PC-9 (cell line): Measurements from ENCODE around the gene ZFYVE26. TPM values are rescaled to one million over a fixed set of nuclear protein-coding genes. Genes with fewer than 3 reads are reported as not detected.
A peak's percentile ranks its signal among the peaks of the same experiment; 100 is the strongest.

ENCODE experiments used
- BruUV-seq: library from RNA; stranded (reverse); fragments of 400-500 nt; replicated peaks from 2 replicates; lab custom pipeline; 2021; lab: Mats Ljungman, UMichigan
- CTCF ChIA-PET: fragments of 300-600 bp; sonication (Branson Sonifier 250); formaldehyde crosslinking; loops from one replicate; lab custom pipeline; 2022; ENCODE audit warnings: antibody characterized with exemption; lab: Charles Lee
- POLR2A ChIA-PET: fragments of 300-600 bp; sonication (Branson Sonifier 250); formaldehyde crosslinking; loops from one replicate; lab custom pipeline; 2022; ENCODE audit warnings: antibody characterized with exemption; ENCODE audit not compliant: unreplicated experiment; lab: Charles Lee
- DNase-seq, 2 experiments: peaks; one replicate each; pipeline versions ENCODE4 v3.0.0 to v3.0.0-alpha.2; 2015 to 2022; ENCODE audit warnings: mixed read lengths in 1 of 2
- H2AFZ ChIP-seq: fragments of 200-600 bp; sonication (generic); 2 replicates; pipeline ENCODE4 v1.8.1; 2017; ENCODE audit warnings: antibody characterized with exemption
- H3F3A ChIP-seq: fragments of 200-600 bp; sonication (generic); 2 replicates; pipeline ENCODE4 v1.8.1; 2017; ENCODE audit warnings: antibody characterized with exemption, mild to moderate bottlenecking, low read depth; ENCODE audit not compliant: insufficient read depth
- H3K27ac ChIP-seq: fragments of 200-600 bp; sonication (generic); 2 replicates; pipeline ENCODE4 v1.6.1; 2016; ENCODE audit warnings: mixed run types
- H3K27me3 ChIP-seq: fragments of 200-600 bp; sonication (generic); 2 replicates; pipeline ENCODE4 v1.6.1; 2016; ENCODE audit warnings: low read depth, mixed run types; ENCODE audit not compliant: insufficient read depth
- H3K36me3 ChIP-seq: fragments of 200-600 bp; sonication (generic); 2 replicates; pipeline ENCODE4 v1.6.1; 2016; ENCODE audit warnings: low read depth, mixed run types
- H3K4me1 ChIP-seq: fragments of 200-600 bp; sonication (generic); replicated peaks from 2 replicates; pipeline ENCODE4 v1.6.1; 2016; ENCODE audit warnings: mixed run types; ENCODE audit not compliant: insufficient read depth
- H3K4me2 ChIP-seq: fragments of 200-600 bp; sonication (generic); 2 replicates; pipeline ENCODE4 v1.6.1; 2017; ENCODE audit warnings: mixed run types
- H3K4me3 ChIP-seq: fragments of 200-600 bp; sonication (generic); 2 replicates; pipeline ENCODE4 v1.6.1; 2016; ENCODE audit warnings: mixed run types
- H3K79me2 ChIP-seq: fragments of 200-600 bp; sonication (generic); 2 replicates; pipeline ENCODE4 v1.6.1; 2017; ENCODE audit warnings: low read depth, mixed run types
- H3K9me2 ChIP-seq: fragments of 200-600 bp; sonication (generic); 2 replicates; pipeline ENCODE4 v1.8.1; 2017; ENCODE audit warnings: mild to moderate bottlenecking; ENCODE audit not compliant: insufficient read depth
- H3K9me3 ChIP-seq: fragments of 200-600 bp; sonication (generic); 2 replicates; pipeline ENCODE4 v1.8.1; 2016; ENCODE audit warnings: low read depth; ENCODE audit not compliant: insufficient read depth
- H4K20me1 ChIP-seq: fragments of 200-600 bp; sonication (generic); 2 replicates; pipeline ENCODE4 v1.8.1; 2017; ENCODE audit not compliant: insufficient read depth
- CTCF ChIP-seq: fragments of 200-600 bp; sonication (generic); conservative IDR thresholded peaks from 2 replicates; pipeline ENCODE4 v1.6.1; 2017; ENCODE audit warnings: mixed run types, antibody characterized with exemption, mild to moderate bottlenecking, moderate library complexity
- EZH2 ChIP-seq: fragments of 200-600 bp; sonication (generic); IDR thresholded peaks from 2 replicates; pipeline ENCODE4 v1.8.0; 2017; ENCODE audit warnings: antibody characterized with exemption, low read depth
- intact Hi-C: fragments of 100-400 bp; cut with micrococcal nuclease; formaldehyde crosslinking; loops from one replicate; pipeline ENCODE4 v1.10.0; 2022; ENCODE audit not compliant: unreplicated experiment
- total RNA-seq: library from RNA; stranded (reverse); gene quantifications from 2 replicates; pipeline ENCODE4 v1.2.3, GENCODE V29; 2021

ZFYVE26 gene
- total RNA-seq, 1 experiment from 2014 or later = 19.2 TPM

- TF ChIP-seq CTCF = no peak
- TF ChIP-seq EZH2 = no peak
- no peaks in the 10 kb centered on the region; the same call in 1 of the 2 replicates for H3K9me2 ChIP-seq
- DNase-seq = no peak
- H3K27ac ChIP-seq = no peak overlapping the region
- H3K4me1 ChIP-seq = no peaks in the 10 kb centered on the region
- ChIA-PET POLR2A (interaction anchor here (0.6 kb wide), 1 partner anchor 289 kb away, joined by 5 read pairs; no protein-coding TSS in a partner anchor), CTCF (interaction anchor here (0.7 kb wide), 1 partner anchor 149 kb away, joined by 7 read pairs; no protein-coding TSS in a partner anchor)
- H3K36me3 ChIP-seq = peaks cover 2% of the 10 kb centered on the region; the same call in 1 of the 2 replicates
- H3K4me2 ChIP-seq = no peak overlapping the region
- BruUV-seq = no TSS peak
- no peak overlapping the region for H2AFZ ChIP-seq
- H3K9me3 ChIP-seq = no peaks in the 10 kb centered on the region
- H3K27me3 ChIP-seq = no peaks in the 10 kb centered on the region
- H4K20me1 ChIP-seq = no peaks in the 10 kb centered on the region
- H3F3A ChIP-seq = no peaks in the 10 kb centered on the region
- intact Hi-C loops = no loop called here
- no peak overlapping the region for H3K4me3 ChIP-seq
- H3K79me2 ChIP-seq = no peaks in the 10 kb centered on the region
Observed at GRCh38 chr14:67746927-67747326, 69.5 kb downstream of the ZFYVE26 start.

GRCh38 chr14:67744046-67744445, 72.3 kb downstream of the ZFYVE26 start:
- CTCF ChIA-PET = no interaction called here
- H3K79me2 ChIP-seq = no peaks in the 10 kb centered on the region

GRCh38 chr14:67738740-67739504, 77.5 kb downstream of the ZFYVE26 start:
- 0 out of 2 replicates have a peak, but pooled peaks cover 8% of the 10 kb centered on the region for H3K4me1 ChIP-seq
- intact Hi-C loops = no loop called here
- CTCF ChIA-PET = no interaction called here
- POLR2A ChIA-PET = no interaction called here
- H3K36me3 ChIP-seq = no peaks in the 10 kb centered on the region
- DNase-seq = peak; percentile 46 to 65
- 0 out of 2 replicates have a peak overlapping the region, but pooled peaks have one; percentile 9 for H3K4me2 ChIP-seq
- no peaks in the 10 kb centered on the region for H3K9me3 ChIP-seq
- BruUV-seq = no TSS peak
- H3K27me3 ChIP-seq = no peaks in the 10 kb centered on the region
- H3F3A ChIP-seq = peaks cover 6% of the 10 kb centered on the region; the same call in 1 of the 2 replicates
- TF ChIP-seq CTCF = no peak
- TF ChIP-seq EZH2 = no peak
- no peaks in the 10 kb centered on the region for H3K79me2 ChIP-seq
- no peaks in the 10 kb centered on the region for H4K20me1 ChIP-seq
- no peak overlapping the region for H2AFZ ChIP-seq
- no peak overlapping the region for H3K4me3 ChIP-seq
- H3K27ac ChIP-seq = no peak overlapping the region
- H3K9me2 ChIP-seq = no peaks in the 10 kb centered on the region

More at GRCh38 chr14:67744046-67744445, 72.3 kb downstream of the ZFYVE26 start:
- Histone ChIP-seq H3K4me3 (no peak overlapping the region), H3F3A (0 out of 2 replicates have a peak, but pooled peaks cover 1% of the 10 kb centered on the region), H3K9me2 (no peaks in the 10 kb centered on the region; the same call in 1 of the 2 replicates), H3K27me3 (no peaks in the 10 kb centered on the region), H3K4me1 (0 out of 2 replicates have a peak, but pooled peaks cover 8% of the 10 kb centered on the region), H3K36me3 (peaks cover 2% of the 10 kb centered on the region; the same call in 1 of the 2 replicates), H2AFZ (no peak overlapping the region), H3K9me3 (no peaks in the 10 kb centered on the region), H3K27ac (no peak overlapping the region), H4K20me1 (no peaks in the 10 kb centered on the region), H3K4me2 (no peak overlapping the region)
- intact Hi-C loops = no loop called here
- DNase-seq = no peak
- no TSS peak for BruUV-seq
- POLR2A ChIA-PET = no interaction called here
- no peak for TF ChIP-seq CTCF
- TF ChIP-seq EZH2 = no peak
